Measurements from ENCODE around the gene TRPM3. TPM values are rescaled to one million over a fixed set of nuclear protein-coding genes. Genes with fewer than 3 reads are reported as not detected.

Gene TRPM3
- total and polyA plus RNA-seq, 2 donors (not counting 1 experiment from before 2014, with no cell fraction given): not detected

DNA sequence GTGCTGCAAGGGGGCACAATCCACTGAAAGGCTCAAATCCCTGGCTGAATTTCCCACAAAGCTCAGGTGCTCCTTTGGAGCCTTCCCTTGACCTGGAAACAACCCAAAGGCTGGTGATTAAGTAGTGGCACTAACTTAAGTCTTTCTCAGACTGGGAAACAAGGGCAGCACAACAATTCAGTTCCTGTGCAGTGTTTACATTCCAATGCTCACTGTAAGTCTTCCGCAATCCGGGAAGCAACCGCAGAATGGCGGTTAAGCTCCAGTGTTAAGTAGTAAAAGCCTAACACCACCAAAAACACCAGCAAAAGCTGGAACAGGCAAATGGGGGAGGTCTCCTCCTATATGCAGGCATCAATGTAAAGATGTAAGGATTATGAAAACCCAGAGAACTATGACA is 117.2 kb downstream of the TRPM3 start:
- H3K4me2 ChIP-seq (replicated peaks; ENCODE audit: low read depth, low read length, poor library complexity, severe bottlenecking): no peak overlapping the region
- no peaks in the 10 kb centered on the region for H4K20me1 ChIP-seq (ENCODE audit: control insufficient read depth, insufficient read depth, low read length, poor library complexity, severe bottlenecking)
- no peak overlapping the region for H3K27ac ChIP-seq (ENCODE audit: low read length in 2 of 2)
- intact Hi-C loops (cut with micrococcal nuclease): no loop called here
- Mint-ChIP-seq H3K9me3 (ENCODE audit: insufficient read depth) (peaks cover 3% of the 10 kb centered on the region), H3K27ac (no peak overlapping the region), H3K27me3 (no peaks in the 10 kb centered on the region), H3K4me1 (no peaks in the 10 kb centered on the region), H3K4me3 (no peak overlapping the region)
- POLR2A ChIA-PET: no interaction called here
- H3K4me3 ChIP-seq (ENCODE audit: control extremely low read depth in 1 of 5, extremely low read depth in 1 of 5, insufficient read depth in 1 of 5, low read depth in 2 of 5, low read length in 4 of 5): no peak overlapping the region
- no peaks in the 10 kb centered on the region for H3K4me1 ChIP-seq (ENCODE audit: control insufficient read depth in 2 of 2, insufficient read depth in 2 of 2, low read length in 2 of 2)
- no CpG with 5 or more reads among the region's 4 CpGs for WGBS (ENCODE audit: insufficient coverage)
- no peak for TF ChIP-seq EZH2 (IDR thresholded peaks at IDR 0.05; ENCODE audit: borderline replicate concordance, insufficient read depth, low read depth, low read length, poor library complexity, severe bottlenecking)
- TF ChIP-seq, protein P1, sequence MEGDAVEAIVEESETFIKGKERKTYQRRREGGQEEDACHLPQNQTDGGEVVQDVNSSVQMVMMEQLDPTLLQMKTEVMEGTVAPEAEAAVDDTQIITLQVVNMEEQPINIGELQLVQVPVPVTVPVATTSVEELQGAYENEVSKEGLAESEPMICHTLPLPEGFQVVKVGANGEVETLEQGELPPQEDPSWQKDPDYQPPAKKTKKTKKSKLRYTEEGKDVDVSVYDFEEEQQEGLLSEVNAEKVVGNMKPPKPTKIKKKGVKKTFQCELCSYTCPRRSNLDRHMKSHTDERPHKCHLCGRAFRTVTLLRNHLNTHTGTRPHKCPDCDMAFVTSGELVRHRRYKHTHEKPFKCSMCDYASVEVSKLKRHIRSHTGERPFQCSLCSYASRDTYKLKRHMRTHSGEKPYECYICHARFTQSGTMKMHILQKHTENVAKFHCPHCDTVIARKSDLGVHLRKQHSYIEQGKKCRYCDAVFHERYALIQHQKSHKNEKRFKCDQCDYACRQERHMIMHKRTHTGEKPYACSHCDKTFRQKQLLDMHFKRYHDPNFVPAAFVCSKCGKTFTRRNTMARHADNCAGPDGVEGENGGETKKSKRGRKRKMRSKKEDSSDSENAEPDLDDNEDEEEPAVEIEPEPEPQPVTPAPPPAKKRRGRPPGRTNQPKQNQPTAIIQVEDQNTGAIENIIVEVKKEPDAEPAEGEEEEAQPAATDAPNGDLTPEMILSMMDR (IDR thresholded peaks at IDR 0.05): no peak
- DNase-seq (no peak), ATAC-seq (ENCODE audit: low read depth) (no peak)
- H3K9me3 ChIP-seq (ENCODE audit: control extremely low read depth in 1 of 3, control insufficient read depth in 2 of 3, insufficient read depth in 1 of 3, low read length in 2 of 3): peaks cover 0 to 8% (median 7%) of the 10 kb centered on the region in 3 donors
- no peak overlapping the region for H3K9ac ChIP-seq (ENCODE audit: low read length)
- no peak overlapping the region for H2AFZ ChIP-seq (ENCODE audit: insufficient read depth, low read depth, low read length, poor library complexity, severe bottlenecking)
- no peaks in the 10 kb centered on the region for H3K79me2 ChIP-seq (ENCODE audit: control insufficient read depth, insufficient read depth, low read length)
- H3K36me3 ChIP-seq (replicated peaks in 1 of 2; ENCODE audit: control extremely low read depth in 1 of 2, control insufficient read depth in 1 of 2, extremely low read depth in 1 of 2, insufficient read depth in 2 of 2, low read length in 1 of 2): no peaks in the 10 kb centered on the region
- no peaks in the 10 kb centered on the region for H3K27me3 ChIP-seq (replicated peaks in 1 of 4; ENCODE audit: control extremely low read depth in 1 of 4, control insufficient read depth in 3 of 4, insufficient read depth in 4 of 4, low read length in 3 of 4)
- CTCF ChIA-PET: interaction anchor here (0.6 kb wide), 1 partner anchor 1268 kb away, joined by 3 read pairs; no protein-coding TSS in a partner anchor

GRCh38 chr9:71003346-71003745 is 118.1 kb downstream of the TRPM3 start:
- Histone ChIP-seq H4K20me1 (ENCODE audit: control insufficient read depth, insufficient read depth, low read length, poor library complexity, severe bottlenecking) (no peaks in the 10 kb centered on the region), H3K27me3 (replicated peaks in 1 of 4; ENCODE audit: control extremely low read depth in 1 of 4, control insufficient read depth in 3 of 4, insufficient read depth in 4 of 4, low read length in 3 of 4) (no peaks in the 10 kb centered on the region), H3K4me2 (replicated peaks; ENCODE audit: low read depth, low read length, poor library complexity, severe bottlenecking) (no peak overlapping the region), H3K9me3 (ENCODE audit: control extremely low read depth in 1 of 3, control insufficient read depth in 2 of 3, insufficient read depth in 1 of 3, low read length in 2 of 3) (peaks cover 0 to 8% (median 7%) of the 10 kb centered on the region in 3 donors), H3K4me1 (ENCODE audit: control insufficient read depth in 2 of 2, insufficient read depth in 2 of 2, low read length in 2 of 2) (no peaks in the 10 kb centered on the region), H3K9ac (ENCODE audit: low read length) (no peak overlapping the region), H3K4me3 (ENCODE audit: control extremely low read depth in 1 of 5, extremely low read depth in 1 of 5, insufficient read depth in 1 of 5, low read depth in 2 of 5, low read length in 4 of 5) (no peak overlapping the region), H3K27ac (ENCODE audit: low read length in 2 of 2) (no peak overlapping the region), H3K79me2 (ENCODE audit: control insufficient read depth, insufficient read depth, low read length) (no peaks in the 10 kb centered on the region), H2AFZ (ENCODE audit: insufficient read depth, low read depth, low read length, poor library complexity, severe bottlenecking) (no peak overlapping the region), H3K36me3 (replicated peaks in 1 of 2; ENCODE audit: control extremely low read depth in 1 of 2, control insufficient read depth in 1 of 2, extremely low read depth in 1 of 2, insufficient read depth in 2 of 2, low read length in 1 of 2) (no peaks in the 10 kb centered on the region)
- POLR2A ChIA-PET: no interaction called here
- no peaks in the 10 kb centered on the region for H3K4me1 Mint-ChIP-seq
- CTCF ChIA-PET: no interaction called here
- intact Hi-C loops (cut with micrococcal nuclease): no loop called here
- H3K27ac Mint-ChIP-seq: no peak overlapping the region
- TF ChIP-seq, protein P1 (IDR thresholded peaks at IDR 0.05): no peak
- TF ChIP-seq EZH2 (IDR thresholded peaks at IDR 0.05; ENCODE audit: borderline replicate concordance, insufficient read depth, low read depth, low read length, poor library complexity, severe bottlenecking): no peak
- DNase-seq (no peak), ATAC-seq (ENCODE audit: low read depth) (no peak)
- H3K4me3 Mint-ChIP-seq: no peak overlapping the region
- WGBS (ENCODE audit: insufficient coverage): no CpG with 5 or more reads among the region's 4 CpGs
- no peaks in the 10 kb centered on the region for H3K27me3 Mint-ChIP-seq
- peaks cover 3% of the 10 kb centered on the region for H3K9me3 Mint-ChIP-seq (ENCODE audit: insufficient read depth)
